NCI-H1417 treated with DMSO at 0.1 percent for 48 hours (cell line): ENCODE results near the gene TRAT1.

Experiments used
- DNase-seq: peaks from one replicate; lab custom pipeline; 2025; lab: John Stamatoyannopoulos, UW

Gene TRAT1

GRCh38 chr3:108861401-108861800 lies 38.8 kb downstream of the TRAT1 start:
- no peak for DNase-seq

GRCh38 chr3:108862865-108863798 lies 40.5 kb downstream of the TRAT1 start:
- DNase-seq = no peak

- no peak for DNase-seq
Observed at GRCh38 chr3:108863799-108864135, 41.2 kb downstream of the TRAT1 start.

GRCh38 chr3:108877901-108878300 lies 55.3 kb downstream of the TRAT1 start:
- DNase-seq = no peak

- DNase-seq = no peak
Observed at GRCh38 chr3:108879915-108880314, 57.3 kb downstream of the TRAT1 start.

GRCh38 chr3:108882762-108883161 lies 60.2 kb downstream of the TRAT1 start:
- no peak for DNase-seq

GRCh38 chr3:108883373-108883772 lies 60.8 kb downstream of the TRAT1 start:
- DNase-seq = no peak

- DNase-seq = no peak
Observed at GRCh38 chr3:108887121-108887520, 64.5 kb downstream of the TRAT1 start.

- no peak for DNase-seq
Observed at GRCh38 chr3:108887777-108888176, 65.2 kb downstream of the TRAT1 start.

- DNase-seq = no peak
Observed at GRCh38 chr3:108891833-108892232, 69.2 kb downstream of the TRAT1 start.

- no peak for DNase-seq
Observed at GRCh38 chr3:108894981-108895380, 72.4 kb downstream of the TRAT1 start.

GRCh38 chr3:108897883-108898282 lies 75.3 kb downstream of the TRAT1 start:
- no peak for DNase-seq

GRCh38 chr3:108899530-108899929 lies 76.9 kb downstream of the TRAT1 start:
- no peak for DNase-seq
